Endometrial microvascular endothelial cells (primary cell): Measurements from ENCODE around the gene HIVEP1. TPM values are rescaled to one million over a fixed set of nuclear protein-coding genes. Genes with fewer than 3 reads are reported as not detected.

Experiments
- in situ Hi-C: cut with HindIII; loops from 2 replicates; pipeline ENCODE4 v1.10.0; 2017; ENCODE audit warnings: low sequenced_read_pairs, low pct_unique_long_range_greater_than_20kb; ENCODE audit errors: inconsistent ontology term
- total RNA-seq: library from RNA; depleted of rRNA; stranded (reverse); fragments of >200 nt; gene quantifications from one replicate; pipeline ENCODE4 v1.2.3, GENCODE V29; 2015; ENCODE audit errors: inconsistent ontology term

Gene HIVEP1
- total RNA-seq, 1 donor from 2014 or later, result 23.0 TPM

- in situ Hi-C loops, result no loop called here
Measured at GRCh38 chr6:12065321-12066140, 53.4 kb downstream of the HIVEP1 start.

GRCh38 chr6:12066297-12066696, 54.2 kb downstream of the HIVEP1 start:
- in situ Hi-C loops, result no loop called here

GRCh38 chr6:12068899-12069557, 56.9 kb downstream of the HIVEP1 start:
- in situ Hi-C loops, result no loop called here

- in situ Hi-C loops, result no loop called here
Measured at GRCh38 chr6:12069891-12070529, 57.9 kb downstream of the HIVEP1 start.

- in situ Hi-C loops, result no loop called here
Measured at GRCh38 chr6:12071064-12071615, 59.0 kb downstream of the HIVEP1 start.

GRCh38 chr6:12075067-12075563, 63.0 kb downstream of the HIVEP1 start:
- in situ Hi-C loops, result no loop called here

GRCh38 chr6:12077021-12077710, 65.1 kb downstream of the HIVEP1 start:
- in situ Hi-C loops, result no loop called here

- in situ Hi-C loops, result no loop called here
Measured at GRCh38 chr6:12078014-12078413, 65.9 kb downstream of the HIVEP1 start.

- in situ Hi-C loops, result no loop called here
Measured at GRCh38 chr6:12081771-12082170, 69.7 kb downstream of the HIVEP1 start.

GRCh38 chr6:12082368-12082767, 70.3 kb downstream of the HIVEP1 start:
- in situ Hi-C loops, result no loop called here

- in situ Hi-C loops, result no loop called here
Measured at GRCh38 chr6:12083302-12083701, 71.2 kb downstream of the HIVEP1 start.

GRCh38 chr6:12083763-12084162, 71.7 kb downstream of the HIVEP1 start:
- in situ Hi-C loops, result no loop called here

GRCh38 chr6:12084681-12085080, 72.6 kb downstream of the HIVEP1 start:
- in situ Hi-C loops, result no loop called here

- in situ Hi-C loops, result no loop called here
Measured at GRCh38 chr6:12088531-12088930, 76.4 kb downstream of the HIVEP1 start.

GRCh38 chr6:12090714-12091113, 78.6 kb downstream of the HIVEP1 start:
- in situ Hi-C loops, result no loop called here

GRCh38 chr6:12092762-12093161, 80.7 kb downstream of the HIVEP1 start:
- in situ Hi-C loops, result no loop called here

- in situ Hi-C loops, result no loop called here
Measured at GRCh38 chr6:12094689-12095088, 82.6 kb downstream of the HIVEP1 start.

- in situ Hi-C loops, result no loop called here
Measured at GRCh38 chr6:12096342-12096741, 84.2 kb downstream of the HIVEP1 start.

GRCh38 chr6:12097791-12098190, 85.7 kb downstream of the HIVEP1 start:
- in situ Hi-C loops, result no loop called here
